Skeletal muscle cell (primary cell): ENCODE results near the gene MICU2.
"Not testable (repeated sequence)": the region's sequence is repeated elsewhere in the genome, so short reads cannot be mapped to it uniquely, and the experiment has no call there.

Experiments
- DNase-seq: peaks from one replicate; pipeline ENCODE4 v3.0.0-alpha.2; 2010; ENCODE audit warnings: low read depth
- H3K4me3 ChIP-seq: 2 replicates; pipeline ENCODE4 v1.5.1; 2011; ENCODE audit warnings: low read depth, mild to moderate bottlenecking, control low read depth, low read length, moderate library complexity

MICU2 gene

GRCh38 chr13:21596722-21597121 is 7.2 kb downstream of the MICU2 start:
- no peak overlapping the region for H3K4me3 ChIP-seq
- no peak for DNase-seq

DNA sequence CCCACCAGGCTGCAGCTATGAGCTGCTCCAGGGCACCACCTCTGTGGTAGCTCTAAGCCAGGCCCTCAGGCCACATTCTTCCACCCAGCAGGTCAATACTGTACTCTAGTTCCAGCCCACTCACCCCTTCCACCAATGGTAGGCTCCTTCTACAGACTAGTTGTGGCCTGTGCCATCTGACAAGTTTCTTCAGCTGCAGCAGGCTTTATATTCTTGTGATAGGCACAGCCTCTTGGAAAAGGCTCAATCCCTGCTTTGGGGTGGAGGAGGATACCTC is 8.5 kb downstream of the MICU2 start:
- H3K4me3 ChIP-seq, result no peak overlapping the region
- DNase-seq, result no peak

DNA sequence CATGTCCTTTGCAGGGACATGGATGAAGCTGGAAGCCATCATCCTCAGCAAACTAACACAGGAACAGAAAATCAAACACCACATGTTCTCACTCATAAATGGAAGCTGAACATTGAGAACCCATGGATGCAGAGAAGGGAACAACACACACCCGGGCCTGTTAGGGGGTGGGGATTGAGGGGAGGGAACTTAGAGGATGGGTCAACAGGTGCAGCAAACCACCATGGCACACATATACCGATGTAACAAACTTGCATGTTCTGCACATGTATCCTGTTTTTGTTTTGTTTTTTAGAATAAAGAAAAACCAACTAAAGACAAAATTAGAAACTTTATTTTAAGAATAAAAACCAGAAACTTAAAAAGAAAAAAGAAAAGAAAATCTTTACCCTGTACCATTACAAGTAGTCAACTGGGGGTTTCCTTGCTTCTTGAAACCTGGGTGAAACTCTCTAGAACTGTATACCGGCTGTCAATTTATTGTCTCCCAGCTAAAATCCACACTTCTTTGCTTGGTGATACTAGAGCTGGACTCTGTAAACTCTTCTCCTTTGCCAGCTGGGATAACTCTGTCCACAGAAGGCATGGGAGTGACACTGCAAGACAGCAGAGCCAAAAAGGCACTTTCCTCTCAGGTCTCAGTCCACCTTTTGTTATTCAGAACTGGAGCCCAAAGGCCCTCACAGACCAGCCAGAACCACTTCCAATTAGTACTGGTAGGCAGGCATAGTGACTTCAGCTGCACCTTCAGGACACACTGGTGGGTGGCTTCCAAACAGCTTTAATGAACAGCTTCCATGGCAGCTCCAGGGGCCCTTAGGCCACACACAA is 9.0 kb downstream of the MICU2 start:
- DNase-seq, result no peak
- no peak overlapping the region for H3K4me3 ChIP-seq

GRCh38 chr13:21590665-21591456 is 13.1 kb downstream of the MICU2 start:
- not testable (repeated sequence) for H3K4me3 ChIP-seq

DNA sequence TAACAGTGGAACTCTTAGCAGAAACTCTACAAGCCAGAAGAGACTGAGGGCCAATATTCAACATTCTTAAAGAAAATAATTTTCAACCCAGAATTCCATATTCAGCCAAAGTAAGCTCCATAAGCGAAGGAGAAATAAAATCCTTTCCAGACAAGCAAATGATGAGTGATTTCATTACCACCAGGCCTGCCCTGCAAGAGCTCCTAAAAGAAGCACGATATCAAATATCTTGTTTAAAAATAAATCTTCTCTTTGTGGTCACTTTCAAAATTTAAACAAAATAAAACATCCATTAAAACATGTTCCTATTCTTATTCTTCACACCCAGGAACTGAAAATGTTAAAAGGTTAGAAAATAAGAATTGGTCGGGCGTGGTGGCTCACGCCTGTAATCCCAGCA is 13.7 kb downstream of the MICU2 start:
- no peak overlapping the region for H3K4me3 ChIP-seq
- DNase-seq, result no peak

More at GRCh38 chr13:21590665-21591456, 13.1 kb downstream of the MICU2 start:
- not testable (repeated sequence) for DNase-seq

DNA sequence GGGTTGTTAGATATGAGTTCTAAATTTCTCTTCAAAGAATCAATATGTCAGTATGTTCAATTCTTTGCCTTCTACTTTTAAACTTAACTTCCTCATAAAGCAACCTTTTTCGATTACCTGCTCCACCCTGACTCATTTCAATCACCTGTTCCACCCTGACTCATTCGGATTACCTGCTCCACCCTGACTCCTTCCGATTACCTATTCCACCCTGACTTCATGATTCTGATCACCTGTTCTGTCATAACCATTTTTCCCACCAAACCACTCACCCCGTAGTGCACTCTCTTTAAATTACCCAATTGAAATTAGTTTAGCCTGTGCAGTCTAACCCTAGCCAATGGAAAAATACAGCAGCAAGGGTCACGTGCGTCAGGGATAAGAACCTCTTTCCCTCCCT is 14.5 kb downstream of the MICU2 start:
- DNase-seq, H3K4me3 ChIP-seq: not testable (repeated sequence)

DNA sequence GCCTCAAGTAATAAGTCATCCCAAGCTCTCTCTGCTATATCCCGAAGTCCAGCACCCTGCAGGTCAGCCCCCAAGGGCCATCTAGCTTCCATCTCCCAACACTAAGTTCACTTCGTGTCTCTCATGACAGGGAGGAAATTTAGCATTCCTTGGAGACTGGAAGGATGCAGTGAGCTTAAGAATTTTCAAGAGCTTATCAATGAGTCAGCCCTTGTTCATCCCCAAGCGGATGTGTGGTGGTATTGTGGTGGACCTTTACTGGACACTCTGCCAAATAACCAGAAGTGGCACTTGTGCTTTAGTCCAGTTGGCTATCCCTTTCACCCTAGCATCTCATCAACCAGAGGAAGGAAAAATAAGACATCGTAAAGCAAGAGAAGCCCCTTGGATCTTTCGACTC is 15.6 kb downstream of the MICU2 start:
- H3K4me3 ChIP-seq, DNase-seq: not testable (repeated sequence)

- no peak for DNase-seq
- H3K4me3 ChIP-seq, result no peak overlapping the region
Observed at GRCh38 chr13:21584973-21585592, 18.9 kb downstream of the MICU2 start.

DNA sequence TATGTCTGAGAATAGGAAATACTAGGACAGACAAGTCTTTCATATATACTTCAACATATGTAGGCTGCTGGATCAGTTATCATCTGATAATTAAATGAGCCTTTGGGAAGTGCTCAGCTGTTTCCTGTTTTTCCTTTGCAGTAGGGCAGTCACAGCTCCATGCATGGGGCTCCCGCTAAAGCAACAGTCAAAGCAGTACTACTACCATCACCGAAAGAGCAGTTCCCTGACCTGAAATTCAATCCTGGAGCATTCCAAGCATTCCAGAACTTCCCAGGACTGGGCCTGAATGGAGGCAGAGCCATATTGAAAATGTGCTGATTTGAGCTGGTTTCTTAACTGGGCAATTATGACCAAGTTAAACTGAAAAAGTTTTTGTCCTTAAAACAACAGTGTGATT is 20.5 kb downstream of the MICU2 start:
- H3K4me3 ChIP-seq, result no peak overlapping the region
- no peak for DNase-seq

DNA sequence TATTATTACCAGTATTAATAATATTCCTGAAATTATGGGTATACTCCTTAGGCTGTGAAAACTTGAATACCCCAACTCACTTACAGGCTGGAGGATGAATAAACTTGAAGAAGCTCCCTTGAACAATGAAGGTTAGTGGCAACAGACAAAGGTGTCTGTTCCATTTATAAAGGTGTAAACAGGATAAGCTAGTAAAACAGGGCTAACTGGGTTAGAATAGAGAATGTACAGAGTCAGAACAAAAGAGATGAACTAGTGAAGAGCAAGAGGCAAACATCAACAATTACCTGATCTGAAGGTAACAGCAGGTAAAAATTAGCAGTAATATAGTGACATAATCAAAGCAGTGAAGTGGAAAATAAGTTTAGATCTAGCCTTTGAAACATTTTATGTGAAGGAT is 23.2 kb downstream of the MICU2 start:
- no peak for DNase-seq
- H3K4me3 ChIP-seq, result no peak overlapping the region

DNA sequence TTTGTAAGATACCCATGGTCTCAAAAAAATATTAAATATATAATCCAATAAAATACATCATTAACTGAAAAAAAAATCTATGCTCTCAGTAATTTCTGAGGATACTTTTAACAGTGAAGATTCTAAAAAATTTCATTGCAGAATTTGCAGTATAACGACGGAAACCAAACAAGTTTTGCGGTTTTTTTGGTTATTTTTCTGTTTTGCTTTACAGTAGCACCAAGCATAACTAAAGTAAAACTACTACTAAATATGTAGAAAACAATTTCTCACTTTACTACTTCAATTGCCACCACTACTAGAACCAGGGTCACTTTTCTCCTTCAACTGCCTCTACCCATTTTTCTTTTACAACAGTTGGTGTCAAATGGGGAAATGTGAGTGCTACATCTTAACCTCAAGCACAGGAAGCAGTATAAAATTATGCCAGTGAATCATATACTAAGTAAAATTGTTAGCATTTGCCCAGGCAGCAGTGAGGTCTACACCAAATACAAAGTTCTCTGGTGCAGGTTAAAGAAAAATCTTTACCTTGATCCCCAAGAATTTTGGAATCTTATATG is 24.1 kb downstream of the MICU2 start:
- DNase-seq, result no peak
- H3K4me3 ChIP-seq, result no peak overlapping the region

- DNase-seq, result no peak
- no peak overlapping the region for H3K4me3 ChIP-seq
Observed at GRCh38 chr13:21578748-21579147, 25.2 kb downstream of the MICU2 start.

DNA sequence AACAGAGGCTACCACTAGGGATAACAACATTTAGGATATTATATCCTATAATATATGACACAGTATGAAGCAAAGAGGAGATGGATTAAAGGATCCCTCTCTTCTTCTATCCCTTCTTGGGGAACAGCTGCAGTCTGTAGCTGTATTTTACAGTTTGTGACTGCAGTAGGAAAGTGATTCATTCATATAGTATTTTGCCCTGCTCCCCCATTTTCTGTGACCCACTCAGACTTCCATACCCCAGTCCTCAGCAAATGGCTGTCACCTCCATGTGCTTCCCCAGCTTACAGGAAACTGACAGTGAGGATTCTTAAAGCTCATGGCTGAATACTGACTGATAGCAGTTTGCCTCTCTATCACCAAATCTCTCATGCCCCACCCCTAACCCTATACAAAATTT is 27.5 kb downstream of the MICU2 start:
- no peak for DNase-seq
- no peak overlapping the region for H3K4me3 ChIP-seq

- DNase-seq, result no peak
- no peak overlapping the region for H3K4me3 ChIP-seq
Observed at GRCh38 chr13:21573920-21574712, 29.9 kb downstream of the MICU2 start.

DNA sequence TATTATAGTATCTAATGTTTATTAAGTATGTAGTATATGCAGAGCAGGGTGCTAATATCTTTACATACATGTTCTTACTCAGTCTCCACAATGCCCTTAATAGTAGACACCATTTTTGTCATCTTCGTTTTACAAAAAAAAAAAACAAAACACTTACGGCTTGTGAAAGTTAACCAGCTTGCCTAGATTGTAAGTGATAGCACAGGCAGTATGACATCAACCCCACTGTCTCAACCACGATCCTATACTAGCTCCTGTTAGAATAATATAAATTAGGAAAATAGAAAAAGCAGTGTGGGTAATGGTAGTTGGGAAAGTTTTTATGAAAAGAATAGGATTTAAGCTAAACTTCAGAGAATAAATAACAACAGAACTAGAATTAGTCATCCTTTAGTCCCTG is 34.3 kb downstream of the MICU2 start:
- no peak overlapping the region for H3K4me3 ChIP-seq
- no peak for DNase-seq

DNA sequence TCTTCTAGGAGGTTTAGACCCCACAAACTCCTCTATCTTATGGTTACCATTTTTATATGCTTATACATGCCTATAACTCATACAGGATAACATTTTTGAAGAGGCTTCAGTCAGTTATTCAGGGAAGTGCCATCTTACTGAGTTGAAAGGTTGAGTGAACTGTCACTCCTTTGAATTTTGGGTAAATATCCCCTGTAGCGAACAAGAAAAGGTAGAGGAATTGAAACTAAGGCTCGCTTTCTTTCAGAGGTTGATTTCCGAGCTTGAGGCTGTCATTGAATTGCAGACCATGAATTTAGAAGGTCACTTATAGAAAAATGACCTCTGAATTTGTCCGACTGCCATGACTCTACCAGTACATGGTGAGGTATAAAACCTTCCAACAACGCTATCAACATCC is 35.1 kb downstream of the MICU2 start:
- H3K4me3 ChIP-seq, result no peak overlapping the region

GRCh38 chr13:21567714-21568113 is 36.3 kb downstream of the MICU2 start:
- H3K4me3 ChIP-seq, result no peak overlapping the region
- no peak for DNase-seq

More for the DNA sequence above, 35.1 kb downstream of the MICU2 start:
- DNase-seq, result no peak

DNA sequence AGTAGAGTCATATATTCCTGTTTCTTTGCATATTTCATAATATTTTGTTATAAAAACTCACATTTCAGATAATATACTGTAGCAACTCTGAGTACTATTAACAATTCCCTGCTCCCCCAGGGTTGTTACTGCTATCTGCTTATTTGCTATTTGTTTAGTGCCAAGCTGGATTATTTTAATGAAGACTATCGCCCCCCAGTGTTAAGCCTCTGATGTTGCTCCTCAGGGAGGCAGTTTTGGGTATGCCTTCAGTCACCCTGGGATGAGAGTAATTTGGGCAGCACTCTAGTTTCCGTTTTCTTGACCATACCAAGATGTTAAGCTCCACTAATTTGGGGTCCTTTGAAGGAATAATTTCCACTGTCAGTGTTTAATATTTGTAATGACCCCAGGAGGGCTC is 46.0 kb downstream of the MICU2 start:
- no peak overlapping the region for H3K4me3 ChIP-seq
- DNase-seq, result no peak

- H3K4me3 ChIP-seq, result no peak overlapping the region
- no peak for DNase-seq
Observed at GRCh38 chr13:21556051-21556450, 47.9 kb downstream of the MICU2 start.
